ENCODE measurements around the gene GARS1. TPM values are rescaled to one million over a fixed set of nuclear protein-coding genes. Genes with fewer than 3 reads are reported as not detected.
A peak's percentile ranks its signal among the peaks of the same experiment; 100 is the strongest.

The GARS1 gene
- total RNA-seq, 1 donor from 2014 or later, result 111 TPM

GRCh38 chr7:30682212-30683083, 87.8 kb downstream of the GARS1 start, which contains the start of gene CRHR2:
Gene CRHR2 (minus strand): TSS chr7:30682456. CDS start chr7:30682280, 176 bp downstream.
- H3K4me3 Mint-ChIP-seq, result peak within 1 kb of the TSS; percentile 85
- no peak for DNase-seq (ENCODE audit: extremely low spot score, unreplicated experiment)
- H3K9me3 Mint-ChIP-seq, result no peaks in the 10 kb centered on the region
- H3K27me3 Mint-ChIP-seq, result peaks cover 80% of the 10 kb centered on the region
- H3K36me3 Mint-ChIP-seq, result no peaks in the 10 kb centered on the region
- no peak within 1 kb of the TSS for H3K27ac Mint-ChIP-seq
- peaks cover 6% of the 10 kb centered on the region for H3K4me1 Mint-ChIP-seq (ENCODE audit: unreplicated experiment)
- peak; percentile 66 for TF ChIP-seq CTCF (conservative IDR thresholded peaks at IDR 0.05)

- TF ChIP-seq CTCF (conservative IDR thresholded peaks at IDR 0.05), result no peak
- Mint-ChIP-seq H3K4me1 (ENCODE audit: unreplicated experiment) (peaks cover 6% of the 10 kb centered on the region), H3K36me3 (no peaks in the 10 kb centered on the region), H3K4me3 (peak overlapping the region; percentile 69), H3K27ac (no peak overlapping the region), H3K27me3 (peaks cover 75% of the 10 kb centered on the region), H3K9me3 (no peaks in the 10 kb centered on the region)
- DNase-seq (ENCODE audit: extremely low spot score, unreplicated experiment), result no peak
Measured at GRCh38 chr7:30683306-30683705, 88.6 kb downstream of the GARS1 start.

Other genes with a start within 250 kb of the GARS1 start
- 10.9 and 11.4 TPM in 2 replicates for gene NOD1, start 116.1 kb upstream of the GARS1 start, total RNA-seq (ENCODE audit: low replicate concordance)
- 72.6 and 105 TPM in 2 replicates for gene GGCT, start 90.0 kb upstream of the GARS1 start, total RNA-seq (ENCODE audit: low replicate concordance)
- 0.21 and 0.27 TPM in 2 replicates for gene CRHR2, start 87.6 kb downstream of the GARS1 start, total RNA-seq (ENCODE audit: low replicate concordance)
- not detected in 2 replicates for gene INMT, start 157.3 kb downstream of the GARS1 start, total RNA-seq (ENCODE audit: low replicate concordance)
- gene MINDY4, start 176.5 kb downstream of the GARS1 start, total RNA-seq (ENCODE audit: low replicate concordance), result 5.4 and 8.4 TPM in 2 replicates